ENCODE results near the gene EVL. TPM values are rescaled to one million over a fixed set of nuclear protein-coding genes. Genes with fewer than 3 reads are reported as not detected.

EVL gene
- total and polyA plus RNA-seq, 2 of the 8 experiments (the other 6 are each of a cell fraction or from before 2014, with no cell fraction given): 30.7 to 64.6 TPM

GRCh38 chr14:100108042-100108825, 43.0 kb downstream of the EVL start:
- no peak overlapping the region for H3K27ac ChIP-seq (ENCODE audit: low read depth, low read length)
- H4K5ac ChIP-seq (ENCODE audit: insufficient read length, low read depth, low read length): no peak overlapping the region
- FAIRE-seq (peak; percentile 72), DNase-seq (ENCODE audit: low read depth in 1 of 2, low spot score in 2 of 2) (peak; percentile 72 to 98)
- WGBS, 2 experiments (ENCODE audit: extremely low coverage in 1 of 2, insufficient coverage in 1 of 2, insufficient read length in 1 of 2, insufficient replicate concordance in 2 of 2, low coverage in 1 of 2, low lambda C conversion rate in 2 of 2, missing lambda C conversion rate in 1 of 2): 50% methylated on average over 13 of the region's 13 CpGs; no CpG with 5 or more reads in 1 of the 2 experiments
- H3K36me3 ChIP-seq (ENCODE audit: control insufficient read depth in 2 of 4, insufficient read depth in 4 of 4, low read length in 3 of 4): no peaks in the 10 kb centered on the region; a peak in 1 of 8 replicates
- H3K4ac ChIP-seq (replicated peaks; ENCODE audit: insufficient read length, low read depth, low read length): no peak overlapping the region
- no peak overlapping the region for H2AFZ ChIP-seq (ENCODE audit: low read length)
- no peak overlapping the region for H2AK5ac ChIP-seq (ENCODE audit: low read depth, low read length)
- no peak overlapping the region for H2BK120ac ChIP-seq (replicated peaks; ENCODE audit: low read depth, low read length)
- no peak overlapping the region for H4K8ac ChIP-seq (ENCODE audit: extremely low read depth, insufficient read depth, low read length)
- no peaks in the 10 kb centered on the region; the same call in 1 of the 2 replicates for H3K79me1 ChIP-seq (ENCODE audit: low read depth, low read length)
- H4K91ac ChIP-seq (replicated peaks; ENCODE audit: insufficient read length, low read length): no peak overlapping the region
- no peak overlapping the region for H3K23ac ChIP-seq (ENCODE audit: insufficient read length)
- H3K14ac ChIP-seq (ENCODE audit: insufficient read length): no peak overlapping the region
- no peaks in the 10 kb centered on the region for H3K23me2 ChIP-seq (ENCODE audit: low read depth, low read length)
- no peak overlapping the region for H3K56ac ChIP-seq (replicated peaks; ENCODE audit: insufficient read length, low read depth, low read length)
- H4K20me1 ChIP-seq (replicated peaks in 1 of 2; ENCODE audit: control insufficient read depth in 1 of 2, insufficient read depth in 2 of 2, low read length in 2 of 2): peaks cover 2 to 8% of the 10 kb centered on the region in 2 experiments
- H3K4me1 ChIP-seq (replicated peaks in 1 of 4; ENCODE audit: control insufficient read depth in 3 of 4, insufficient read depth in 4 of 4, low read length in 3 of 4): no peaks in the 10 kb centered on the region
- peak overlapping the region; percentile 75; the same call in 1 of the 2 replicates for H2BK5ac ChIP-seq (ENCODE audit: low read depth, low read length)
- CTCF ChIA-PET (ENCODE audit: partially characterized antibody): interaction anchor here (0.6 to 10.6 kb wide), 39 partner anchors 7 to 439 kb away, joined by 3 to 240 read pairs (median 5); partner anchors contain the start of genes DEGS2 and EVL
- H2BK20ac ChIP-seq (ENCODE audit: low read length): no peak overlapping the region
- H3K4me3 ChIP-seq (ENCODE audit: extremely low read depth in 1 of 4, insufficient read depth in 2 of 4, low read depth in 3 of 4, low read length in 4 of 4): no peak overlapping the region
- no peak overlapping the region for H3K9ac ChIP-seq (replicated peaks in 1 of 4; ENCODE audit: extremely low read depth in 1 of 4, low read depth in 3 of 4, low read length in 3 of 4)
- no peaks in the 10 kb centered on the region for H3K79me2 ChIP-seq (ENCODE audit: control insufficient read depth in 1 of 2, insufficient read depth in 2 of 2, low read length in 2 of 2)
- no peak overlapping the region for H3K4me2 ChIP-seq (ENCODE audit: insufficient read depth in 1 of 2, low read depth in 2 of 2, low read length in 2 of 2)
- no peaks in the 10 kb centered on the region for H3K27me3 ChIP-seq (replicated peaks in 1 of 4; ENCODE audit: control insufficient read depth in 3 of 4, extremely low read depth in 1 of 4, insufficient read depth in 3 of 4, low read length in 3 of 4)
- POLR2A ChIA-PET (ENCODE audit: partially characterized antibody): no interaction called here
- no peak overlapping the region for H2BK15ac ChIP-seq (ENCODE audit: low read length)
- H3K18ac ChIP-seq (ENCODE audit: extremely low read depth, low read length): peak overlapping the region; percentile 56; the same call in 1 of the 2 replicates
- H2BK12ac ChIP-seq (ENCODE audit: low read depth, low read length): no peak overlapping the region
- no peaks in the 10 kb centered on the region for H3K9me3 ChIP-seq (ENCODE audit: insufficient read depth in 2 of 2, low read depth in 1 of 2, low read length in 1 of 2)
- TF ChIP-seq CHD2 (IDR thresholded peaks at IDR 0.05; ENCODE audit: low read length) (no peak), SUZ12 (IDR thresholded peaks at IDR 0.05; ENCODE audit: low read length) (no peak), ATF3 (IDR thresholded peaks at IDR 0.05; ENCODE audit: insufficient read depth, low read depth, low read length) (no peak), JUN (IDR thresholded peaks at IDR 0.05; ENCODE audit: low read depth, low read length) (no peak), SAP30 (IDR thresholded peaks at IDR 0.05; ENCODE audit: insufficient read depth, insufficient replicate concordance, low read length) (no peak), KDM5A (IDR thresholded peaks at IDR 0.05; ENCODE audit: low read length) (no peak), GABPA (IDR thresholded peaks at IDR 0.05; ENCODE audit: borderline replicate concordance, insufficient read depth, low read length) (no peak), SIN3A (conservative IDR thresholded peaks at IDR 0.05 in 1 of 2, IDR thresholded peaks at IDR 0.05 in 1 of 2; ENCODE audit: low read depth in 1 of 2, low read length in 2 of 2) (peak; percentile 36 to 86; a peak in 2 of 4 replicates), BRCA1 (IDR thresholded peaks at IDR 0.05; ENCODE audit: low read depth, low read length) (no peak), CEBPB (IDR thresholded peaks at IDR 0.05; ENCODE audit: low read depth, low read length) (no peak), RNF2 (IDR thresholded peaks at IDR 0.05; ENCODE audit: borderline replicate concordance, low read depth, low read length, missing control alignments, poor library complexity, severe bottlenecking) (no peak)

Measured in H1 (cell line).